Naive B cell (primary cell): Measurements from ENCODE around the gene HMGN3. TPM values are rescaled to one million over a fixed set of nuclear protein-coding genes. Genes with fewer than 3 reads are reported as not detected.
"Not testable (repeated sequence)": the region's sequence is repeated elsewhere in the genome, so short reads cannot be mapped to it uniquely, and the experiment has no call there.

ENCODE experiments used
- ATAC-seq, 2 donors: fragments of 150-1000 bp; cut with Tn5 transposase; 2 replicates each; pipeline ENCODE4 v1.10.0; 2021; ENCODE audit warnings: low read depth in 2 of 2, mild to moderate bottlenecking in 2 of 2, moderate library complexity in 2 of 2
- DNase-seq: peaks from one replicate; pipeline ENCODE4 v3.0.0; 2022
- H3K27ac Mint-ChIP-seq, 6 donors: one replicate each; pipeline ENCODE4 v1.8.0; 2020 to 2022; ENCODE audit warnings: mild to moderate bottlenecking in 6 of 6, mixed read lengths in 6 of 6, moderate library complexity in 5 of 6, inconsistent platforms in 2 of 6
- H3K27me3 Mint-ChIP-seq, 3 donors: one replicate each; pipeline ENCODE4 v1.8.0; 2021 to 2022; ENCODE audit warnings: mixed read lengths in 3 of 3, mild to moderate bottlenecking in 1 of 3
- H3K36me3 Mint-ChIP-seq, 2 donors: one replicate each; pipeline ENCODE4 v1.8.0; 2020 to 2022; ENCODE audit warnings: mixed read lengths in 2 of 2, inconsistent platforms in 1 of 2, mild to moderate bottlenecking in 1 of 2
- H3K4me1 Mint-ChIP-seq, 3 donors: one replicate each; pipeline ENCODE4 v1.8.0; 2020 to 2022; ENCODE audit warnings: mixed read lengths in 3 of 3, inconsistent platforms in 1 of 3, mild to moderate bottlenecking in 1 of 3, moderate library complexity in 1 of 3
- H3K4me3 Mint-ChIP-seq, 8 donors: one replicate each; pipeline ENCODE4 v1.8.0; 2020 to 2022; ENCODE audit warnings: mild to moderate bottlenecking in 8 of 8, mixed read lengths in 8 of 8, moderate library complexity in 8 of 8, inconsistent platforms in 2 of 8
- H3K9me3 Mint-ChIP-seq, 7 donors: one replicate each; pipeline ENCODE4 v1.8.0; 2020 to 2022; ENCODE audit warnings: mixed read lengths in 7 of 7, mild to moderate bottlenecking in 5 of 7, inconsistent platforms in 2 of 7, moderate library complexity in 1 of 7
- polyA plus RNA-seq, 6 donors: library from polyadenylated mRNA; unstranded; fragments of 300-500 nt; fragmentation: Illumina TruSeq; gene quantifications; one replicate each; pipeline ENCODE4 v1.2.3, GENCODE V29; 2021; ENCODE audit warnings: low read depth in 6 of 6

Gene HMGN3
- polyA plus RNA-seq: 10 to 100 TPM; 58.0 to 95.1 (median 76.1) TPM

GRCh38 chr6:79234150-79235022 is at the start of gene HMGN3:
Gene HMGN3 (minus strand): TSS chr6:79234682.
- Mint-ChIP-seq H3K4me1 (peaks cover 8 to 15% (median 9%) of the 10 kb centered on the region in 3 donors), H3K27ac (peak within 1 kb of the TSS; percentile 70 to 95 (median 92)), H3K36me3 (no peaks in the 10 kb centered on the region), H3K9me3 (no peaks in the 10 kb centered on the region), H3K27me3 (no peaks in the 10 kb centered on the region), H3K4me3 (peak within 1 kb of the TSS; percentile 87 to 99 (median 97))
- peak; percentile 92 for DNase-seq
- ATAC-seq: peak; percentile 94 to 95

GRCh38 chr6:79280756-79281155 is 46.3 kb upstream of the HMGN3 start:
- Mint-ChIP-seq H3K4me3 (no peak overlapping the region), H3K9me3 (peaks cover 2 to 37% (median 16%) of the 10 kb centered on the region in 7 donors), H3K27me3 (peaks cover 0 to 4% (median 0%) of the 10 kb centered on the region in 3 donors), H3K36me3 (peaks cover 6 to 13% of the 10 kb centered on the region in 2 donors), H3K4me1 (no peaks in the 10 kb centered on the region), H3K27ac (no peak overlapping the region)
- DNase-seq (no peak), ATAC-seq (no peak)

- no peak for DNase-seq
- no peak overlapping the region for H3K4me3 Mint-ChIP-seq
- H3K36me3 Mint-ChIP-seq: peaks cover 6 to 10% of the 10 kb centered on the region in 2 donors
- H3K27me3 Mint-ChIP-seq: peaks cover 0 to 4% (median 4%) of the 10 kb centered on the region in 3 donors
- H3K27ac Mint-ChIP-seq: no peak overlapping the region
- no peak for ATAC-seq
- H3K4me1 Mint-ChIP-seq: no peaks in the 10 kb centered on the region
- H3K9me3 Mint-ChIP-seq: peaks cover 2 to 35% (median 14%) of the 10 kb centered on the region in 7 donors
These were observed 42.6 kb upstream of the HMGN3 start for GRCh38 chr6:79277109-79277508.

DNA sequence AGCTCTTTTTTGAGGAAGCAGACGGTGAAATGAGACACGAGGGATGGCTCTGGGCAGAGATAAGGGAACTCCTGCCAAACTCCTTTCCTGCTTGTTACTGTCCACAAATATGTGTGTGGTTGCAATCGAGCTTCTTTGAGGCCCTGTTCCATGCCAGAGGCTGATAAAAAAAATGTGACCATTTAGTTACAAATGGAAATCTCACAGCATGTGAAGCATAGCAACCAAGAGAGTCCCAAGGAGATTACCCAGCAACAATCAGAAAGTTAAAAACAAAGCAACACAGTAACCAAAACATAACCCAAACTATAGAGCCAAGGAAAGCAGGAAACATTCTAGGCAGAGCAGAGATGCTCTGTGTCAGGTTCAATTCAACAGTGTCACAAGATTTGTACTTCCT is 35.4 kb upstream of the HMGN3 start:
- Mint-ChIP-seq H3K36me3 (no peaks in the 10 kb centered on the region), H3K4me3 (no peak overlapping the region), H3K9me3 (peaks cover 0 to 14% (median 0%) of the 10 kb centered on the region in 7 donors), H3K27ac (no peak overlapping the region), H3K27me3 (peaks cover 12 to 17% (median 14%) of the 10 kb centered on the region in 3 donors), H3K4me1 (no peaks in the 10 kb centered on the region)
- ATAC-seq: no peak
- DNase-seq: no peak

GRCh38 chr6:79267128-79267527 is 32.6 kb upstream of the HMGN3 start:
- ATAC-seq: no peak
- Mint-ChIP-seq H3K27ac (no peak overlapping the region), H3K4me3 (no peak overlapping the region), H3K36me3 (no peaks in the 10 kb centered on the region), H3K27me3 (peaks cover 13 to 24% (median 20%) of the 10 kb centered on the region in 3 donors), H3K9me3 (peaks cover 0 to 23% (median 0%) of the 10 kb centered on the region in 7 donors), H3K4me1 (no peaks in the 10 kb centered on the region)
- no peak for DNase-seq

DNA sequence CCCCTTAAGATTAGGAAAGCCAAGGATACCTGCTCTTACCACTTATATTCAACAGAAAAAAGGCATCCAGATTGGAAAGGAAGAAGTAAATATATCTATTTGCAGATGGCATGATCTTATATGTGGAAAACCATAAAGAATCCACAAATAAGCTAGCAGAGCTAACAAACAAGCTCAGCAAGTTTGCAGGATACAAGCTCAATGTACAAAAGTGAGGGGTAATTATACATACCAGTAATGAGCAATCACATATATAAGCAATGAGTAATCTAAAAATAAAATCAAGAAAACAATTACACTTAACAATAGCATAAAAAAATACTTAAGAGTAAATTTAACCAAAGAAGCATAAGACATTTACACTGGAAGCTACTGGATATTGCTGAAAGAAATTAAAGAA is 31.6 kb upstream of the HMGN3 start:
- Mint-ChIP-seq H3K27ac (no peak overlapping the region), H3K4me3 (no peak overlapping the region), H3K36me3 (no peaks in the 10 kb centered on the region), H3K27me3 (peaks cover 12 to 24% (median 20%) of the 10 kb centered on the region in 3 donors), H3K9me3 (peaks cover 0 to 23% (median under 1%) of the 10 kb centered on the region in 7 donors), H3K4me1 (no peaks in the 10 kb centered on the region)
- ATAC-seq (no peak), DNase-seq (no peak)

GRCh38 chr6:79263359-79263758 is 28.9 kb upstream of the HMGN3 start:
- DNase-seq (no peak), ATAC-seq (no peak)
- Mint-ChIP-seq H3K9me3 (peaks cover 6 to 44% (median 11%) of the 10 kb centered on the region in 7 donors), H3K4me1 (no peaks in the 10 kb centered on the region), H3K4me3 (no peak overlapping the region), H3K27ac (no peak overlapping the region), H3K36me3 (peaks cover 4 to 7% of the 10 kb centered on the region in 2 donors), H3K27me3 (peaks cover 4 to 27% (median 12%) of the 10 kb centered on the region in 3 donors)

DNA sequence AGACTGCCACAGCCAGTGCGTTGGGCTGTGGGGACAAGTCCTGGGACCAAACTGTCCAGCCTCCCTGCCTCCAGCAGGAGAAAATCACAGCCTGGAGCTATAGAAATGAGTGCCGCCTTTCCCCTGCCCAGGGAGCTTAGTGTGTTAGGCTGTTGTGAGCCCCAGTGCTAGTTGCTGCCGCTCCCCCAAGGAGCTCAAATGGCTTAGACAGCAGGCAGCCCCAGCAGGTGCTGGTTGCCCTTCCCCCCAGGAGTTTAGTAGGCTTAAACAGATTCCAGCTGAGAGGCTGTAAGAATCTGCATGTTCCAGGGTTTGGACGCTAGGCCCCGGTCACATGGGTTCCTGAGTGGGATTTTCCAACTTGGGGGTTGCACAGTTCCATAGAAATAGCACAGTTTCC is 27.2 kb upstream of the HMGN3 start:
- H3K36me3 Mint-ChIP-seq: peaks cover 4 to 7% of the 10 kb centered on the region in 2 donors
- no peak overlapping the region for H3K4me3 Mint-ChIP-seq
- no peak for ATAC-seq
- peaks cover 4 to 27% (median 11%) of the 10 kb centered on the region in 3 donors for H3K27me3 Mint-ChIP-seq
- peaks cover 6 to 39% (median 11%) of the 10 kb centered on the region in 7 donors for H3K9me3 Mint-ChIP-seq
- no peaks in the 10 kb centered on the region for H3K4me1 Mint-ChIP-seq
- DNase-seq: no peak
- no peak overlapping the region for H3K27ac Mint-ChIP-seq

DNA sequence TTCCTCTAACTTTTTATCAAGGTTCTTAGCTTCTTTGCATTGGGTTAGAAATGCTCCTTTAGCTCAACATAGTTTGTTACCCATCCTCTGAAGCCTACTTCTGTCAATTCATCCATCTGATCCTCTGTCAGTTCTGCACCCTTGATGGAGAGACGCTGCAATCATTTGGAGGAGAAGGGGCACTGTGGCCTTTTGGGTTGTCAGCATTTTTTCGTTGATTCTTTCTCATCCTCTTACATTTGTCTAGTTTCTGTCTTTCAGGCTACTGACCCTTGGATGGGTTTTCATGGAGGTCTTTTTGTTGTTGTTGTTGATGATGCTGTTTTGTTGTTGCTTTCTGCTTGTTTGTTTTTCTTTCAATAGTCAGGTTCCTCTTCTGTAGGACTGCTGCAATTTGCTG is 26.3 kb upstream of the HMGN3 start:
- ATAC-seq (no peak), DNase-seq (no peak)
- no peaks in the 10 kb centered on the region for H3K4me1 Mint-ChIP-seq
- H3K27me3 Mint-ChIP-seq: peaks cover 2 to 27% (median 11%) of the 10 kb centered on the region in 3 donors
- peaks cover 4 to 12% of the 10 kb centered on the region in 2 donors for H3K36me3 Mint-ChIP-seq
- H3K4me3 Mint-ChIP-seq: no peak overlapping the region
- H3K27ac Mint-ChIP-seq: no peak overlapping the region
- H3K9me3 Mint-ChIP-seq: peaks cover 9 to 37% (median 15%) of the 10 kb centered on the region in 7 donors

- no peak overlapping the region for H3K4me3 Mint-ChIP-seq
- H3K27me3 Mint-ChIP-seq: peaks cover 0 to 11% (median 0%) of the 10 kb centered on the region in 3 donors
- peaks cover 10 to 29% (median 24%) of the 10 kb centered on the region in 7 donors for H3K9me3 Mint-ChIP-seq
- H3K4me1 Mint-ChIP-seq: no peaks in the 10 kb centered on the region
- ATAC-seq: no peak
- peaks cover 4 to 14% of the 10 kb centered on the region in 2 donors for H3K36me3 Mint-ChIP-seq
- no peak for DNase-seq
- no peak overlapping the region for H3K27ac Mint-ChIP-seq
These were observed 23.1 kb upstream of the HMGN3 start for GRCh38 chr6:79257381-79258205.

DNA sequence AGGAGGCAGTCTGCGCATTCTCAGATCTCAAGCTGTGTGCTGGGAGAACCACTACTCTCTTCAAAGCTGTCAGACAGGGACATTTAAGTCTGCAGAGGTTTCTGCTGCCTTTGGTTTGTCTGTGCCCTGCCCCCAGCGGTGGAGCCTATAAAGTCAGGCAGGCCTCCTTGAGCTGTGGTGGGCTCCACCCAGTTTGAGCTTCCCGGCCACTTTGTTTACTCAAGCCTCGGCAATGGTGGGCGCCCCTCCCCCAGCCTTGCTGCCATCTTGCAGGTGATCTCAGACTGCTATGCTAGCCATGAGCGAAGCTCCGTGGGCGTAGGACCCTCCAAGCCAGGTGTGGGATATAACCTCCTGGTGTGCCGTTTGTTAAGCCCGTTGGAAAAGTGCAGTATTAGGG is 22.3 kb upstream of the HMGN3 start:
- Mint-ChIP-seq H3K9me3 (peaks cover 10 to 29% (median 24%) of the 10 kb centered on the region in 7 donors), H3K36me3 (peaks cover 4 to 14% of the 10 kb centered on the region in 2 donors), H3K27me3 (peaks cover 0 to 11% (median 0%) of the 10 kb centered on the region in 3 donors)
- ATAC-seq, DNase-seq, H3K4me3 Mint-ChIP-seq, H3K4me1 Mint-ChIP-seq, H3K27ac Mint-ChIP-seq: not testable (repeated sequence)

- Mint-ChIP-seq H3K36me3 (peaks cover 4 to 14% of the 10 kb centered on the region in 2 donors), H3K9me3 (peaks cover 6 to 22% (median 13%) of the 10 kb centered on the region in 7 donors)
- H3K4me1 Mint-ChIP-seq, ATAC-seq, DNase-seq, H3K27me3 Mint-ChIP-seq, H3K27ac Mint-ChIP-seq, H3K4me3 Mint-ChIP-seq: not testable (repeated sequence)
These were observed 20.6 kb upstream of the HMGN3 start for GRCh38 chr6:79255086-79255485.

DNA sequence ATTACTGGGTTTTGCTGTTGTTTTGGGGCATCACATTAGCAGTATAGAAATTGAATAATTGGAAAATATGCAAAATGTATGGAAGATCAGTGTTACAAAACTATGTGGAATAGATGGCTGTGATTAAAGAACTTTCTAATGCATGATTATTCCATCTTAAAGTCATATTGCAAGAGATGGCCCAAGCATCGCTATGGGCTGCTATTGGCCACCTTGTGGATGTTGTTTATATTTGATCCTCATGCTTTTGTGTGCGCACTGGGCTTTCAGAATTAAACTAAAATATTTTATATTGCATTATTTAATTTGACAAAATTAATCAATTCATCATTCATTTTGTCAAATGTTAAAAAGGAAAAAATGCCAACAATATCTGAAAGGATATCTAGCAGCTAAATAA is 16.1 kb upstream of the HMGN3 start:
- Mint-ChIP-seq H3K9me3 (peaks cover 0 to 10% (median 4%) of the 10 kb centered on the region in 7 donors), H3K4me1 (peaks cover 4 to 15% (median 9%) of the 10 kb centered on the region in 3 donors), H3K27ac (no peak overlapping the region), H3K4me3 (no peak overlapping the region), H3K27me3 (no peaks in the 10 kb centered on the region), H3K36me3 (peaks cover 0 to under 1% of the 10 kb centered on the region in 2 donors)
- DNase-seq (no peak), ATAC-seq (no peak)
